ENCODE measurements around the gene ERG28. TPM values are rescaled to one million over a fixed set of nuclear protein-coding genes. Genes with fewer than 3 reads are reported as not detected.

ERG28 gene
- total RNA-seq, 1 experiment from 2014 or later = 18.4 TPM

DNA sequence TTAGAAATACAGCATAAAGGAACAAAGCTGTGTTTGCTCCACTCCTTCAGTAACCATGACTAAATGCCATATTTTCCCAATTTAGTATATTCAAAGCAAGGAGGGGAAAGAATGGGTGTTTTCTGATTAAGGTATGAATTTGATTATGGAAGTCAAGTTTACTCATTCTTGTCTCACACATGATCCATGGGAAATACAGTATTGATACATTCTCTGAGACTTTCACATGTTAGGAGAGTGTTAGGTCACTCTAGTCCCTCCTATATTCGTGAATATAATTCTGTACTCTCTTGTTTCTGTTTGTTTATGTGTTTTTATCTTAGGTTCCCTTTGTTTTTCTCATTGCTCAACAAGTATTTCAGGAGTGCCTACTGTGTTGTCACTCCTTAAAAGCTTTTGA, 42.8 kb upstream of the ERG28 start (continued):
- TF ChIP-seq SIN3A (IDR thresholded peaks at IDR 0.05; ENCODE audit: low read depth) = no peak
- TF ChIP-seq ELF1 (IDR thresholded peaks at IDR 0.05; ENCODE audit: borderline replicate concordance, low read depth) = no peak
- no peak for TF ChIP-seq YY1 (IDR thresholded peaks at IDR 0.05; ENCODE audit: extremely low read depth, insufficient replicate concordance, low read depth, low read length)
- no peak for TF ChIP-seq EZH2phosphoT487 (IDR thresholded peaks at IDR 0.05; ENCODE audit: borderline replicate concordance)

DNA sequence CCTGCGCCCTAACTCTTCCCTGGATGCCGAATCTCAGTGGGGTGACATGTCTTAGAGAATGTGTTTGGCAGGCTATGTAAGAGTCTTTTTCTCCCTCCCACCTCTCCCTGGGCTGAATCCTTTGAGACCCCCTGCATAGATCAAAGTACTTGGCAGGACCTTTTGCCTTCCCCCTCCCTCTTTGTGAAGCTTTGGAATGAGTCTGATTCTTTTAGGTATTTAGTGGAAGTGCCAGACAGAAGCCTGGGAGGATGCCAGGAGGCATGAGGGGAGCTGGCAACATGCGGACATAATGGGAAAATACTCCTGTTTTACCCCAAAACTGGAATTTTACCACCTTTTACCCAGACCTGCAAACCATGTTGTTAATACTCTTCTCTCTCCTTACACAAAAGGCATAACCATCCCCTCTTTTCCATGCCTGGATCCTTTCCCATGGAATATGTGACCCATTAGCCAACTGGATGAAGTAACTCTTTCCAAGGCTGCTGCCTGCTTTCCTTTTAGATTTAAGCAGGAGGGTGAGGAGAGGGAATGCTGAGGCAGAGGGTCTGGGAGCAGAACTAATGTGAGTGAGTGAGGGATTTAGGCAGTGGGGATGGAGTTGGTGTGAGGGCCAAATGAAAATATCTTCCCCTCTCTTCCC, 42.1 kb upstream of the ERG28 start:
- H3K36me3 ChIP-seq (ENCODE audit: control insufficient read depth in 1 of 2, insufficient read depth in 2 of 2, low read length in 2 of 2) = peaks cover 0 to 7% of the 10 kb centered on the region in 2 experiments; a peak in 2 of 4 replicates
- intact Hi-C loops (cut with micrococcal nuclease) = loop anchor here (10.0 kb wide), 1 partner anchor 202 kb away; no protein-coding TSS in a partner anchor
- H3K4me3 ChIP-seq (replicated peaks in 1 of 2; ENCODE audit: low read depth in 1 of 2, low read length in 2 of 2) = no peak overlapping the region
- no peak overlapping the region for H2AFZ ChIP-seq (ENCODE audit: low read depth, low read length, poor library complexity, severe bottlenecking)
- no peak overlapping the region for H3K9ac ChIP-seq (ENCODE audit: low read length)
- H3K4me1 ChIP-seq (ENCODE audit: control insufficient read depth in 1 of 2, insufficient read depth in 2 of 2, low read length in 2 of 2) = no peaks in the 10 kb centered on the region
- no peak overlapping the region for H3K4me2 ChIP-seq (ENCODE audit: low read length)
- no TSS peak for BruUV-seq (replicated peaks)
- no peaks in the 10 kb centered on the region for H3K79me2 ChIP-seq (ENCODE audit: insufficient read depth, low read length)
- POLR2A ChIA-PET = no interaction called here
- RAD21 ChIA-PET (ENCODE audit: low non-redundant PET in 1 of 2, low total read pairs in 2 of 2, uncharacterized antibody in 2 of 2, unreplicated experiment in 2 of 2) = no interaction called here
- ATAC-seq (no peak), DNase-seq (ENCODE audit: low read depth, low spot score) (no peak)
- TF ChIP-seq YY1 (IDR thresholded peaks at IDR 0.05; ENCODE audit: extremely low read depth, insufficient replicate concordance, low read depth, low read length) (no peak), ELF1 (IDR thresholded peaks at IDR 0.05; ENCODE audit: borderline replicate concordance, low read depth) (no peak), SP1 (IDR thresholded peaks at IDR 0.05; ENCODE audit: low read depth) (no peak), EZH2phosphoT487 (IDR thresholded peaks at IDR 0.05; ENCODE audit: borderline replicate concordance) (no peak), ZNF274 (IDR thresholded peaks at IDR 0.05; ENCODE audit: low read depth, low read length) (no peak), CBX3 (IDR thresholded peaks at IDR 0.05; ENCODE audit: low read depth) (no peak), ZFX (IDR thresholded peaks at IDR 0.05) (no peak), FOSL1 (IDR thresholded peaks at IDR 0.05; ENCODE audit: low read depth) (no peak), SRF (IDR thresholded peaks at IDR 0.05; ENCODE audit: low read depth) (no peak), EZH2 (IDR thresholded peaks at IDR 0.05) (no peak)
- TF ChIP-seq, protein P1, sequence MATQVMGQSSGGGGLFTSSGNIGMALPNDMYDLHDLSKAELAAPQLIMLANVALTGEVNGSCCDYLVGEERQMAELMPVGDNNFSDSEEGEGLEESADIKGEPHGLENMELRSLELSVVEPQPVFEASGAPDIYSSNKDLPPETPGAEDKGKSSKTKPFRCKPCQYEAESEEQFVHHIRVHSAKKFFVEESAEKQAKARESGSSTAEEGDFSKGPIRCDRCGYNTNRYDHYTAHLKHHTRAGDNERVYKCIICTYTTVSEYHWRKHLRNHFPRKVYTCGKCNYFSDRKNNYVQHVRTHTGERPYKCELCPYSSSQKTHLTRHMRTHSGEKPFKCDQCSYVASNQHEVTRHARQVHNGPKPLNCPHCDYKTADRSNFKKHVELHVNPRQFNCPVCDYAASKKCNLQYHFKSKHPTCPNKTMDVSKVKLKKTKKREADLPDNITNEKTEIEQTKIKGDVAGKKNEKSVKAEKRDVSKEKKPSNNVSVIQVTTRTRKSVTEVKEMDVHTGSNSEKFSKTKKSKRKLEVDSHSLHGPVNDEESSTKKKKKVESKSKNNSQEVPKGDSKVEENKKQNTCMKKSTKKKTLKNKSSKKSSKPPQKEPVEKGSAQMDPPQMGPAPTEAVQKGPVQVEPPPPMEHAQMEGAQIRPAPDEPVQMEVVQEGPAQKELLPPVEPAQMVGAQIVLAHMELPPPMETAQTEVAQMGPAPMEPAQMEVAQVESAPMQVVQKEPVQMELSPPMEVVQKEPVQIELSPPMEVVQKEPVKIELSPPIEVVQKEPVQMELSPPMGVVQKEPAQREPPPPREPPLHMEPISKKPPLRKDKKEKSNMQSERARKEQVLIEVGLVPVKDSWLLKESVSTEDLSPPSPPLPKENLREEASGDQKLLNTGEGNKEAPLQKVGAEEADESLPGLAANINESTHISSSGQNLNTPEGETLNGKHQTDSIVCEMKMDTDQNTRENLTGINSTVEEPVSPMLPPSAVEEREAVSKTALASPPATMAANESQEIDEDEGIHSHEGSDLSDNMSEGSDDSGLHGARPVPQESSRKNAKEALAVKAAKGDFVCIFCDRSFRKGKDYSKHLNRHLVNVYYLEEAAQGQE (IDR thresholded peaks at IDR 0.05; ENCODE audit: low read depth) = no peak
- TF ChIP-seq, protein P2, sequence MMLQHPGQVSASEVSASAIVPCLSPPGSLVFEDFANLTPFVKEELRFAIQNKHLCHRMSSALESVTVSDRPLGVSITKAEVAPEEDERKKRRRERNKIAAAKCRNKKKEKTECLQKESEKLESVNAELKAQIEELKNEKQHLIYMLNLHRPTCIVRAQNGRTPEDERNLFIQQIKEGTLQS (IDR thresholded peaks at IDR 0.05) = no peak
- TF ChIP-seq, protein P3, sequence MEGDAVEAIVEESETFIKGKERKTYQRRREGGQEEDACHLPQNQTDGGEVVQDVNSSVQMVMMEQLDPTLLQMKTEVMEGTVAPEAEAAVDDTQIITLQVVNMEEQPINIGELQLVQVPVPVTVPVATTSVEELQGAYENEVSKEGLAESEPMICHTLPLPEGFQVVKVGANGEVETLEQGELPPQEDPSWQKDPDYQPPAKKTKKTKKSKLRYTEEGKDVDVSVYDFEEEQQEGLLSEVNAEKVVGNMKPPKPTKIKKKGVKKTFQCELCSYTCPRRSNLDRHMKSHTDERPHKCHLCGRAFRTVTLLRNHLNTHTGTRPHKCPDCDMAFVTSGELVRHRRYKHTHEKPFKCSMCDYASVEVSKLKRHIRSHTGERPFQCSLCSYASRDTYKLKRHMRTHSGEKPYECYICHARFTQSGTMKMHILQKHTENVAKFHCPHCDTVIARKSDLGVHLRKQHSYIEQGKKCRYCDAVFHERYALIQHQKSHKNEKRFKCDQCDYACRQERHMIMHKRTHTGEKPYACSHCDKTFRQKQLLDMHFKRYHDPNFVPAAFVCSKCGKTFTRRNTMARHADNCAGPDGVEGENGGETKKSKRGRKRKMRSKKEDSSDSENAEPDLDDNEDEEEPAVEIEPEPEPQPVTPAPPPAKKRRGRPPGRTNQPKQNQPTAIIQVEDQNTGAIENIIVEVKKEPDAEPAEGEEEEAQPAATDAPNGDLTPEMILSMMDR (IDR thresholded peaks at IDR 0.05 in 2 of 3, conservative IDR thresholded peaks at IDR 0.05 in 1 of 3; ENCODE audit: borderline replicate concordance in 1 of 3, insufficient read depth in 1 of 3, low read depth in 2 of 3, low read length in 2 of 3) = no peak
- TF ChIP-seq, protein P4, sequence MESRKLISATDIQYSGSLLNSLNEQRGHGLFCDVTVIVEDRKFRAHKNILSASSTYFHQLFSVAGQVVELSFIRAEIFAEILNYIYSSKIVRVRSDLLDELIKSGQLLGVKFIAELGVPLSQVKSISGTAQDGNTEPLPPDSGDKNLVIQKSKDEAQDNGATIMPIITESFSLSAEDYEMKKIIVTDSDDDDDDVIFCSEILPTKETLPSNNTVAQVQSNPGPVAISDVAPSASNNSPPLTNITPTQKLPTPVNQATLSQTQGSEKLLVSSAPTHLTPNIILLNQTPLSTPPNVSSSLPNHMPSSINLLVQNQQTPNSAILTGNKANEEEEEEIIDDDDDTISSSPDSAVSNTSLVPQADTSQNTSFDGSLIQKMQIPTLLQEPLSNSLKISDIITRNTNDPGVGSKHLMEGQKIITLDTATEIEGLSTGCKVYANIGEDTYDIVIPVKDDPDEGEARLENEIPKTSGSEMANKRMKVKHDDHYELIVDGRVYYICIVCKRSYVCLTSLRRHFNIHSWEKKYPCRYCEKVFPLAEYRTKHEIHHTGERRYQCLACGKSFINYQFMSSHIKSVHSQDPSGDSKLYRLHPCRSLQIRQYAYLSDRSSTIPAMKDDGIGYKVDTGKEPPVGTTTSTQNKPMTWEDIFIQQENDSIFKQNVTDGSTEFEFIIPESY (IDR thresholded peaks at IDR 0.05; ENCODE audit: extremely low read depth, insufficient replicate concordance, low read length) = no peak
- no peaks in the 10 kb centered on the region for H3K27me3 ChIP-seq (ENCODE audit: insufficient read depth, low read length)
- H4K20me1 ChIP-seq (ENCODE audit: insufficient read depth) = no peaks in the 10 kb centered on the region
- CTCF ChIA-PET = no interaction called here
- no peaks in the 10 kb centered on the region for H3K9me3 ChIP-seq (ENCODE audit: control insufficient read depth in 1 of 2, insufficient read depth in 1 of 2, low read depth in 1 of 2, low read length in 2 of 2)
- H3K27ac ChIP-seq (ENCODE audit: low read depth, low read length) = no peak overlapping the region
- H3K9me2 ChIP-seq (ENCODE audit: insufficient read depth) = no peaks in the 10 kb centered on the region
